Gastrocnemius medialis (tissue), 4 donors: Measurements from ENCODE around the gene EPHA8. TPM values are rescaled to one million over a fixed set of nuclear protein-coding genes. Genes with fewer than 3 reads are reported as not detected.

Experiments used
- ATAC-seq, 2 donors: fragments of 150-250 bp; one replicate each; pipeline ENCODE4 v1.9.1; 2016
- DNase-seq, 2 donors: peaks; one replicate each; pipeline ENCODE4 v3.0.0-alpha.2; 2019
- H3K27ac ChIP-seq, 4 donors: fragments of 200-600 bp; sonication (generic); 1 replicate in 1 of 4; 2 replicates in 3 of 4; pipeline ENCODE4 v1.5.1; 2016 to 2018; ENCODE audit warnings: mild to moderate bottlenecking in 2 of 4, moderate library complexity in 1 of 4
- H3K27me3 ChIP-seq, 3 donors: fragments of 200-600 bp; sonication (generic) in 2 of 3; 1 replicate in 1 of 3; 2 replicates in 2 of 3; pipeline versions ENCODE4 v1.5.1 to v1.6.0; 2016 to 2019; ENCODE audit warnings: mild to moderate bottlenecking in 1 of 3, moderate library complexity in 1 of 3
- H3K36me3 ChIP-seq, 2 donors: fragments of 200-600 bp; sonication (generic) in 1 of 2; one replicate each; pipeline ENCODE4 v1.5.1; 2017 to 2018
- H3K4me1 ChIP-seq, 2 donors: fragments of 200-600 bp; sonication (generic) in 1 of 2; one replicate each; pipeline ENCODE4 v1.5.1; 2016 to 2017; ENCODE audit warnings: mild to moderate bottlenecking in 2 of 2
- H3K4me3 ChIP-seq, 4 donors: fragments of 200-600 bp; sonication (generic) in 3 of 4; 1 replicate in 1 of 4; 2 replicates in 3 of 4; pipeline ENCODE4 v1.5.1; 2016 to 2019; ENCODE audit warnings: mild to moderate bottlenecking in 2 of 4
- H3K9me3 ChIP-seq, 3 donors: fragments of 200-600 bp; sonication (generic) in 2 of 3; 1 replicate in 1 of 3; 2 replicates in 2 of 3; pipeline ENCODE4 v1.5.1; 2016 to 2019
- CTCF ChIP-seq, 5 experiments: fragments of 450-650 bp in 3 of 5; fragments of 200-600 bp in 2 of 5; sonication (generic) in 2 of 5; IDR thresholded peaks in 4 of 5; conservative IDR thresholded peaks in 1 of 5; 1 replicate in 4 of 5; 2 replicates in 1 of 5; pipeline ENCODE4 v1.5.1; 2016 to 2019; ENCODE audit warnings: antibody characterized with exemption in 5 of 5, mild to moderate bottlenecking in 3 of 5, moderate library complexity in 3 of 5
- POLR2A ChIP-seq, 2 donors: fragments of 450-650 bp; IDR thresholded peaks; one replicate each; pipeline ENCODE4 v1.6.1; 2017; ENCODE audit warnings: antibody characterized with exemption in 2 of 2, mild to moderate bottlenecking in 2 of 2, moderate library complexity in 2 of 2
- in situ Hi-C, 4 donors: fragments of 200-750 bp; cut with MboI; loops; one replicate each; pipeline versions ENCODE4 v1.15.0 to v1.8.0; 2017; ENCODE audit warnings: low sequenced_read_pairs in 4 of 4
- intact Hi-C: fragments of 100-400 bp; cut with DNase I; formaldehyde crosslinking; loops from one replicate; pipeline ENCODE4 v1.15.1; 2023; ENCODE audit warnings: low total_unique reads
- total RNA-seq, 4 donors: library from RNA; depleted of rRNA; stranded (reverse); fragments of >200 nt; gene quantifications; one replicate each; pipeline versions ENCODE4 v1.1.0 to v1.2.3, GENCODE V29; 2016

EPHA8 gene
- total RNA-seq, 4 donors from 2014 or later = not detected

- intact Hi-C loops = no loop called here
- no peak overlapping the region for H3K4me3 ChIP-seq
- H3K27me3 ChIP-seq = no peaks in the 10 kb centered on the region
- ATAC-seq = no peak
- in situ Hi-C loops = no loop called here
- TF ChIP-seq POLR2A (IDR thresholded peaks at IDR 0.05) (no peak), CTCF (IDR thresholded peaks at IDR 0.05 in 4 of 5, conservative IDR thresholded peaks at IDR 0.05 in 1 of 5) (no peak)
- DNase-seq = no peak
- no peaks in the 10 kb centered on the region for H3K9me3 ChIP-seq
- no peaks in the 10 kb centered on the region for H3K4me1 ChIP-seq
- H3K27ac ChIP-seq = no peak overlapping the region
- no peaks in the 10 kb centered on the region for H3K36me3 ChIP-seq
Measured at GRCh38 chr1:22584970-22585369, 21.7 kb downstream of the EPHA8 start.

DNA sequence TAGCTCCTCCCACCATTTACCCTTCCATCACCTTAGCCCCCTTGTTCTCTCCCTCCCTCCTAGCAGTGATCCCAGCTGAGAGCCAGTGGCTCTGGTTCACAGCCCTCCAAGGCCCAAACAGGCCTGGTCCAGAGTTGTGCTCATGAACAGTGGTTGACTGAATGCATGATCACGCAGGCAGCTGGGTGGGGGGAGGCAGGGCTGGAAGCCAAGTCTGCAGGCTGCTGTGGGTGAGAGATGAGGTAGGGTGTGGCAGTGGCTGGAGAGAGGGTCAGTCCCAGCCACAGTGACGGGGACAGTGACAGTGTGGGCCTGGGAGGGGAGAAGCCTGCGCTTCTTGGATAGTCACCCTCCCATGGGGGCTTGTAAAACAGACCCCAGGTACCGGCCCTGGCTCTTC, 22.2 kb downstream of the EPHA8 start:
- H3K4me3 ChIP-seq = no peak overlapping the region
- intact Hi-C loops = no loop called here
- no peaks in the 10 kb centered on the region for H3K4me1 ChIP-seq
- no peak for DNase-seq
- H3K27me3 ChIP-seq = no peaks in the 10 kb centered on the region
- in situ Hi-C loops = no loop called here
- no peak for ATAC-seq
- no peaks in the 10 kb centered on the region for H3K9me3 ChIP-seq
- no peak overlapping the region for H3K27ac ChIP-seq
- H3K36me3 ChIP-seq = no peaks in the 10 kb centered on the region
- TF ChIP-seq CTCF (IDR thresholded peaks at IDR 0.05 in 4 of 5, conservative IDR thresholded peaks at IDR 0.05 in 1 of 5) (no peak), POLR2A (IDR thresholded peaks at IDR 0.05) (no peak)

GRCh38 chr1:22586356-22587130, 23.3 kb downstream of the EPHA8 start:
- Histone ChIP-seq H3K4me3 (no peak overlapping the region), H3K27me3 (no peaks in the 10 kb centered on the region), H3K4me1 (no peaks in the 10 kb centered on the region), H3K36me3 (no peaks in the 10 kb centered on the region), H3K27ac (no peak overlapping the region), H3K9me3 (no peaks in the 10 kb centered on the region)
- DNase-seq (no peak), ATAC-seq (no peak)
- intact Hi-C loops (no loop called here), in situ Hi-C loops (no loop called here)
- TF ChIP-seq CTCF (IDR thresholded peaks at IDR 0.05 in 4 of 5, conservative IDR thresholded peaks at IDR 0.05 in 1 of 5) (no peak), POLR2A (IDR thresholded peaks at IDR 0.05) (no peak)

- DNase-seq = no peak
- Histone ChIP-seq H3K9me3 (no peaks in the 10 kb centered on the region), H3K4me1 (no peaks in the 10 kb centered on the region), H3K27ac (no peak overlapping the region), H3K4me3 (no peak overlapping the region), H3K36me3 (no peaks in the 10 kb centered on the region), H3K27me3 (no peaks in the 10 kb centered on the region)
- intact Hi-C loops = no loop called here
- ATAC-seq = no peak
- no peak for TF ChIP-seq POLR2A (IDR thresholded peaks at IDR 0.05)
- no peak for TF ChIP-seq CTCF (IDR thresholded peaks at IDR 0.05 in 4 of 5, conservative IDR thresholded peaks at IDR 0.05 in 1 of 5)
- in situ Hi-C loops = no loop called here
Measured at GRCh38 chr1:22587247-22587646, 24.0 kb downstream of the EPHA8 start.
